ENCODE measurements around the gene OPN4.
A peak's percentile ranks its signal among the peaks of the same experiment; 100 is the strongest.

Gene OPN4

DNA sequence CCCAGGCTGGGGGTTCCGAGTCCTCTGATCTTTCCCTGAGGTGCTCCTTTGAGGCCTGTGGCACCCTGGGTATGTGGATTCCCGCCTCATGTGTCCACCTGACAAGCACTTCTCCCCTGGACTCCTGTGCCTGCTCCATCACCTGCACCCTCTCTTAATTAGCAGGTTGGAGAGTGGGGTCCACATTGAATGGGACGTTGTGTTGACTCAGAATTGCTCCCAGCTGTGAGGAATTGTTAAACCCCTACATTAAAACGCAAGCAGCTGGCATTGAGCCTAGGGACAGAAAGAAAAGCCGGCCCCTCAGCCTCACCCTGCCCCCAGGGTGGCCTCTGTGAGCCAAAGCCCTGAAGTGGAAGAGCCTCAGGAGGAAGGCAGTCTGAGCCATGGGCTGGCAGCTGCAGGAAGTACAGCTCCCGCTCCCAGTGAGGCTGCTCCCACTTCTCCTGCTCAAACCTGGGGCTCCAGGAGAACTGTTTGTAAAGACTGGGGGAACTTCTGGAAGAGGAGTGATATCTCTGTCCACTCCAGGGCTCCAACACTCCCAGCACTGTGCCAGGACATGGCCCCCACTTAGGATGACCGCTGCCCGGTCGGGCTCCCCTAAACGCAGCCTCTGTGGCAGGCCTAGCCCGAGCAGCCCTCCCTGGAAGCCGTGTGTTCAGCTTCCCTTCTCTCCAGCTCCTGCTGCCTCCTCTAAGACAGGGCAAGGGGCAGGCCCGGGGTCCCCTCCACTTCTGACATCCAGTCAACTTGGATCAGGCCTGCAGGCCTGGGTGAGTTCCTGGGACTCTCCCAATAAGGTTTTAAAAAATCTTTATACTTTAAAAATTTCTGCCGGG, 1.8 kb upstream of the OPN4 start:
- Histone ChIP-seq H3K14ac (ENCODE audit: low read length in 2 of 2) (no peak overlapping the region), H3K23ac (ENCODE audit: low read length in 2 of 2) (no peak overlapping the region), H2BK120ac (ENCODE audit: low read depth, low read length) (no peak overlapping the region), H4K91ac (ENCODE audit: low read length) (no peak overlapping the region), H3K4me2 (ENCODE audit: low read length, poor library complexity, severe bottlenecking) (no peak overlapping the region), H3K79me1 (replicated peaks; ENCODE audit: low read length, poor library complexity, severe bottlenecking) (no peaks in the 10 kb centered on the region), H3K27me3 (ENCODE audit: control insufficient read depth in 1 of 2, insufficient read depth in 1 of 2, low read length in 2 of 2) (peaks cover 0 to 14% of the 10 kb centered on the region in 2 experiments), H4K8ac (ENCODE audit: low read length) (no peak overlapping the region), H3K36me3 (ENCODE audit: control insufficient read depth in 1 of 2, insufficient read depth in 2 of 2, low read depth in 1 of 2, low read length in 2 of 2) (no peaks in the 10 kb centered on the region), H2BK12ac (ENCODE audit: low read length in 2 of 2) (no peak overlapping the region), H3K9ac (ENCODE audit: low read length) (no peak overlapping the region), H2BK15ac (ENCODE audit: low read depth, poor library complexity, severe bottlenecking) (no peak overlapping the region), H3K27ac (ENCODE audit: low read length, poor library complexity, severe bottlenecking) (no peak overlapping the region), H3K9me3 (ENCODE audit: control insufficient read depth, low read length) (no peaks in the 10 kb centered on the region), H2AFZ (ENCODE audit: low read depth, low read length) (no peak overlapping the region), H3K4ac (ENCODE audit: low read depth in 1 of 2, low read length in 2 of 2) (no peak overlapping the region), H2AK5ac (ENCODE audit: low read length, severe bottlenecking) (no peak overlapping the region), H2BK5ac (ENCODE audit: low read depth, low read length, poor library complexity, severe bottlenecking) (no peak overlapping the region), H3K18ac (ENCODE audit: low read depth in 1 of 2, low read length in 2 of 2) (no peak overlapping the region), H3K4me3 (ENCODE audit: insufficient read depth in 1 of 2, low read depth in 1 of 2, low read length in 2 of 2) (no peak overlapping the region), H3K4me1 (ENCODE audit: control insufficient read depth, insufficient read depth, low read depth, low read length) (peaks cover 27% of the 10 kb centered on the region)
- no peak for DNase-seq
- 80% methylated on average over 14 of the region's 14 CpGs for WGBS

GRCh38 chr10:86653379-86653778, 968 bp upstream of the OPN4 start:
- no peak overlapping the region for H2AK5ac ChIP-seq (ENCODE audit: low read length, severe bottlenecking)

GRCh38 chr10:86653987-86654386, 360 bp upstream of the OPN4 start:
- H2AK5ac ChIP-seq (ENCODE audit: low read length, severe bottlenecking), result no peak overlapping the region
- no peak for DNase-seq
- peaks cover 18% of the 10 kb centered on the region for H3K4me1 ChIP-seq (ENCODE audit: control insufficient read depth, insufficient read depth, low read depth, low read length)
- no peak overlapping the region for H4K91ac ChIP-seq (ENCODE audit: low read length)
- H2BK5ac ChIP-seq (ENCODE audit: low read depth, low read length, poor library complexity, severe bottlenecking), result no peak overlapping the region
- H3K4ac ChIP-seq (ENCODE audit: low read depth in 1 of 2, low read length in 2 of 2), result no peak overlapping the region
- H2BK15ac ChIP-seq (ENCODE audit: low read depth, poor library complexity, severe bottlenecking), result no peak overlapping the region
- H3K4me3 ChIP-seq (ENCODE audit: insufficient read depth in 1 of 2, low read depth in 1 of 2, low read length in 2 of 2), result no peak overlapping the region
- no peak overlapping the region for H4K8ac ChIP-seq (ENCODE audit: low read length)
- H3K9ac ChIP-seq (ENCODE audit: low read length), result no peak overlapping the region
- H3K27me3 ChIP-seq (ENCODE audit: control insufficient read depth in 1 of 2, insufficient read depth in 1 of 2, low read length in 2 of 2), result peaks cover 10 to 21% of the 10 kb centered on the region in 2 experiments
- H3K79me1 ChIP-seq (replicated peaks; ENCODE audit: low read length, poor library complexity, severe bottlenecking), result no peaks in the 10 kb centered on the region
- H3K14ac ChIP-seq (ENCODE audit: low read length in 2 of 2), result peak overlapping the region in 1 of 2 experiments; percentile 29
- no peak overlapping the region for H3K23ac ChIP-seq (ENCODE audit: low read length in 2 of 2)
- 94% methylated on average over 3 of the region's 3 CpGs for WGBS
- H3K4me2 ChIP-seq (ENCODE audit: low read length, poor library complexity, severe bottlenecking), result no peak overlapping the region
- H2BK120ac ChIP-seq (ENCODE audit: low read depth, low read length), result no peak overlapping the region
- no peak overlapping the region for H2BK12ac ChIP-seq (ENCODE audit: low read length in 2 of 2)
- H3K36me3 ChIP-seq (ENCODE audit: control insufficient read depth in 1 of 2, insufficient read depth in 2 of 2, low read depth in 1 of 2, low read length in 2 of 2), result no peaks in the 10 kb centered on the region
- no peaks in the 10 kb centered on the region for H3K9me3 ChIP-seq (ENCODE audit: control insufficient read depth, low read length)
- H3K27ac ChIP-seq (ENCODE audit: low read length, poor library complexity, severe bottlenecking), result no peak overlapping the region
- H2AFZ ChIP-seq (ENCODE audit: low read depth, low read length), result no peak overlapping the region
- H3K18ac ChIP-seq (ENCODE audit: low read depth in 1 of 2, low read length in 2 of 2), result no peak overlapping the region

More at GRCh38 chr10:86653379-86653778, 968 bp upstream of the OPN4 start:
- Histone ChIP-seq H2BK12ac (ENCODE audit: low read length in 2 of 2) (peak overlapping the region in 1 of 2 experiments; percentile 37), H3K14ac (ENCODE audit: low read length in 2 of 2) (no peak overlapping the region), H3K9me3 (ENCODE audit: control insufficient read depth, low read length) (no peaks in the 10 kb centered on the region), H4K8ac (ENCODE audit: low read length) (no peak overlapping the region), H3K4me3 (ENCODE audit: insufficient read depth in 1 of 2, low read depth in 1 of 2, low read length in 2 of 2) (no peak overlapping the region), H2BK120ac (ENCODE audit: low read depth, low read length) (no peak overlapping the region), H3K23ac (ENCODE audit: low read length in 2 of 2) (no peak overlapping the region), H3K4me2 (ENCODE audit: low read length, poor library complexity, severe bottlenecking) (no peak overlapping the region), H3K36me3 (ENCODE audit: control insufficient read depth in 1 of 2, insufficient read depth in 2 of 2, low read depth in 1 of 2, low read length in 2 of 2) (no peaks in the 10 kb centered on the region), H3K27ac (ENCODE audit: low read length, poor library complexity, severe bottlenecking) (no peak overlapping the region), H3K4me1 (ENCODE audit: control insufficient read depth, insufficient read depth, low read depth, low read length) (peaks cover 24% of the 10 kb centered on the region), H2BK15ac (ENCODE audit: low read depth, poor library complexity, severe bottlenecking) (no peak overlapping the region), H3K18ac (ENCODE audit: low read depth in 1 of 2, low read length in 2 of 2) (no peak overlapping the region), H3K27me3 (ENCODE audit: control insufficient read depth in 1 of 2, insufficient read depth in 1 of 2, low read length in 2 of 2) (peaks cover 4 to 15% of the 10 kb centered on the region in 2 experiments), H3K79me1 (replicated peaks; ENCODE audit: low read length, poor library complexity, severe bottlenecking) (no peaks in the 10 kb centered on the region), H2BK5ac (ENCODE audit: low read depth, low read length, poor library complexity, severe bottlenecking) (no peak overlapping the region), H4K91ac (ENCODE audit: low read length) (no peak overlapping the region), H3K9ac (ENCODE audit: low read length) (no peak overlapping the region), H2AFZ (ENCODE audit: low read depth, low read length) (no peak overlapping the region), H3K4ac (ENCODE audit: low read depth in 1 of 2, low read length in 2 of 2) (no peak overlapping the region)
- WGBS, result 96% methylated on average over 3 of the region's 3 CpGs
- no peak for DNase-seq

DNA sequence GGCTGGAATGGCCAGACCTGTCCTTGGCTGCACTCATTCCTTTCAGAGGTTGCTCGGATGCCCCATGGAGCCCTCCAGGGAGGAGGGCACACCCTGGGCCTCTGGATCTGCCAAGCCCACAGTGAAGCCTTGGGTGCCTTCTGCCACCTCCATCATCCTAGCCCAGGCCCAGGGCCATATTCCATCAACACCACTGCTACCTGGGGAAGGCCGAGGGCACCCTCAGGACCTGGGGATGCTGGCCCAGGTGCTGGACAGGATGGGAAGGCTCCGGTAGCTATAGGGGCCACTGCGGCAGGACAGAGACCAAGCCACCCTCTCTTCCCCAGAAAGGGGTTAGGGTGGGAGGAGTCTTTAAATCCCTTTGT, 810 bp downstream of the OPN4 start:
- H2BK5ac ChIP-seq (ENCODE audit: low read depth, low read length, poor library complexity, severe bottlenecking), result no peak overlapping the region
- peaks cover 20 to 22% of the 10 kb centered on the region in 2 experiments for H3K27me3 ChIP-seq (ENCODE audit: control insufficient read depth in 1 of 2, insufficient read depth in 1 of 2, low read length in 2 of 2)
- no peak overlapping the region for H3K4me3 ChIP-seq (ENCODE audit: insufficient read depth in 1 of 2, low read depth in 1 of 2, low read length in 2 of 2)
- H3K79me1 ChIP-seq (replicated peaks; ENCODE audit: low read length, poor library complexity, severe bottlenecking), result no peaks in the 10 kb centered on the region
- H3K4me1 ChIP-seq (ENCODE audit: control insufficient read depth, insufficient read depth, low read depth, low read length), result peaks cover 9% of the 10 kb centered on the region
- DNase-seq, result no peak
- no peaks in the 10 kb centered on the region for H3K36me3 ChIP-seq (ENCODE audit: control insufficient read depth in 1 of 2, insufficient read depth in 2 of 2, low read depth in 1 of 2, low read length in 2 of 2)
- WGBS, result 94% methylated on average over 3 of the region's 4 CpGs
- no peak overlapping the region for H3K9ac ChIP-seq (ENCODE audit: low read length)
- H3K23ac ChIP-seq (ENCODE audit: low read length in 2 of 2), result no peak overlapping the region
- no peak overlapping the region for H2BK120ac ChIP-seq (ENCODE audit: low read depth, low read length)
- H3K4me2 ChIP-seq (ENCODE audit: low read length, poor library complexity, severe bottlenecking), result no peak overlapping the region
- H3K27ac ChIP-seq (ENCODE audit: low read length, poor library complexity, severe bottlenecking), result no peak overlapping the region
- H2BK12ac ChIP-seq (ENCODE audit: low read length in 2 of 2), result no peak overlapping the region
- no peak overlapping the region for H3K4ac ChIP-seq (ENCODE audit: low read depth in 1 of 2, low read length in 2 of 2)
- H3K14ac ChIP-seq (ENCODE audit: low read length in 2 of 2), result no peak overlapping the region
- H3K9me3 ChIP-seq (ENCODE audit: control insufficient read depth, low read length), result no peaks in the 10 kb centered on the region
- no peak overlapping the region for H2BK15ac ChIP-seq (ENCODE audit: low read depth, poor library complexity, severe bottlenecking)
- no peak overlapping the region for H2AK5ac ChIP-seq (ENCODE audit: low read length, severe bottlenecking)
- H2AFZ ChIP-seq (ENCODE audit: low read depth, low read length), result no peak overlapping the region
- no peak overlapping the region for H4K91ac ChIP-seq (ENCODE audit: low read length)
- H3K18ac ChIP-seq (ENCODE audit: low read depth in 1 of 2, low read length in 2 of 2), result no peak overlapping the region
- H4K8ac ChIP-seq (ENCODE audit: low read length), result no peak overlapping the region

All from mesenchymal stem cell (in vitro differentiated cells and primary cell).